ENCODE data around the gene LYRM1. TPM values are rescaled to one million over a fixed set of nuclear protein-coding genes. Genes with fewer than 3 reads are reported as not detected.

LYRM1 gene
- total and polyA plus RNA-seq, 2 of the 4 experiments (the other 2 are of a cell fraction) = 19.0 to 35.0 TPM

DNA sequence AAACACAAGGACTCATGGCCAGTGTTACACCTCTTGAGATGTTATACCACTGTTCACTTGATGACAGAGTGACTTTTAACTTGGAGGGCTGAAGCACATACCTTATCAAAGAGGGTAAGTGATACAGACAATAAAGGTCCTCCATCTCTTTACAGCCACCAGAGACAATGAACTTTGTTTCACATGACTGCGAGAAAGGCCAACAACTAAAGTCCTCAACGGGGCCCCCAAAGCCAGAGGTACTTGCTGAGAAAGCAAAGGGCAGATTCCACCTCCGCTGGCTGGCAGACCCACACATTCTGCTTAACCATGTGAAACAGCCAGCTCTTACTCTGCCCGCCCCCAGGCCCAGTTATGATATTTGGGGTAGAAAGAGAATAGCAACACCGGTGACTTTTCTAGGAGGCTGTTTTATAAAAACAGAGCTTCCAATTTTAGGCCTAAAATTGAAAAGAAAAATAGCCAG lies 21.9 kb upstream of the LYRM1 start:
- H3K36me3 ChIP-seq (ENCODE audit: control insufficient read depth, insufficient read depth, low read length) = no peaks in the 10 kb centered on the region
- intact Hi-C loops (cut with micrococcal nuclease) = no loop called here
- peak overlapping the region; percentile 49; the same call in 1 of the 2 replicates for H3K14ac ChIP-seq (replicated peaks; ENCODE audit: low read depth, low read length)
- peak overlapping the region; percentile 81 for H3K4me2 ChIP-seq (ENCODE audit: low read depth, low read length)
- peak overlapping the region; percentile 61 for H2AK9ac ChIP-seq (replicated peaks; ENCODE audit: low read depth, low read length, poor library complexity)
- ChIA-PET CTCF (interaction anchor here (1.2 kb wide), 1 partner anchor 11 kb away, joined by 3 read pairs; no protein-coding TSS in a partner anchor), POLR2A (ENCODE audit: unreplicated experiment) (no interaction called here)
- peak overlapping the region; percentile 39 for H3K27ac ChIP-seq (ENCODE audit: insufficient read depth, low read length)
- H3K4ac ChIP-seq (ENCODE audit: low read depth, low read length) = peak overlapping the region; percentile 57
- WGBS, 2 experiments (ENCODE audit: extremely low coverage in 2 of 2, insufficient read length in 1 of 2) = no CpG with 5 or more reads among the region's 5 CpGs
- TF ChIP-seq RAD21 (IDR thresholded peaks at IDR 0.05; ENCODE audit: low read length) = no peak
- no peak for TF ChIP-seq CTCF (conservative IDR thresholded peaks at IDR 0.05; ENCODE audit: low read depth, low read length)
- TF ChIP-seq MAFK (IDR thresholded peaks at IDR 0.05; ENCODE audit: low read depth, low read length) = no peak
- H3K9ac ChIP-seq (ENCODE audit: low read depth, low read length) = no peak overlapping the region
- BruUV-seq (replicated peaks) = no TSS peak
- peaks cover 25% of the 10 kb centered on the region for H3K9me1 ChIP-seq (ENCODE audit: insufficient read depth, low read length)
- H3K23ac ChIP-seq (ENCODE audit: low read depth, low read length) = peak overlapping the region; percentile 37; the same call in 1 of the 2 replicates
- H3K4me3 ChIP-seq (ENCODE audit: insufficient read depth, low read depth, low read length) = no peak overlapping the region
- in situ Hi-C loops (cut with MboI; ENCODE audit: low sequenced_read_pairs) = no loop called here
- dilution Hi-C loops (cut with HindIII; ENCODE audit: low sequenced_read_pairs, unreplicated experiment) = no loop called here
- H4K8ac ChIP-seq (ENCODE audit: low read depth in 2 of 2, low read length in 2 of 2) = peak overlapping the region in 1 of 2 experiments; percentile 4; a peak in 2 of 4 replicates
- DNase-seq (no peak), ATAC-seq (ENCODE audit: low read depth) (peak; percentile 5)
- no peak overlapping the region for H3K56ac ChIP-seq (ENCODE audit: extremely low read depth, insufficient read depth, low read length)
- H2BK20ac ChIP-seq (ENCODE audit: low read depth, low read length) = peak overlapping the region; percentile 31; the same call in 1 of the 2 replicates
- H2AK5ac ChIP-seq (ENCODE audit: low read depth, low read length) = peak overlapping the region; percentile 48; the same call in 1 of the 2 replicates
- H4K20me1 ChIP-seq (ENCODE audit: insufficient read depth, low read length) = peaks cover 61% of the 10 kb centered on the region; the same call in 1 of the 2 replicates
- H2BK120ac ChIP-seq (ENCODE audit: low read depth, low read length) = peak overlapping the region; percentile 16; the same call in 1 of the 2 replicates
- H3K27me3 ChIP-seq (ENCODE audit: control insufficient read depth, insufficient read depth, low read length) = no peaks in the 10 kb centered on the region
- H3K9me3 ChIP-seq (ENCODE audit: control insufficient read depth, insufficient read depth, low read length) = no peaks in the 10 kb centered on the region
- no peak overlapping the region for H4K5ac ChIP-seq (ENCODE audit: low read depth, low read length)
- H2BK5ac ChIP-seq (ENCODE audit: low read depth, low read length, poor library complexity, severe bottlenecking) = peak overlapping the region; percentile 74
- peak overlapping the region; percentile 56 for H4K91ac ChIP-seq (ENCODE audit: insufficient read depth, low read depth, low read length)
- H3K4me1 ChIP-seq (ENCODE audit: control insufficient read depth, insufficient read depth, low read length) = peaks cover 15% of the 10 kb centered on the region
- H3K79me1 ChIP-seq (ENCODE audit: low read depth in 1 of 2, low read length in 2 of 2) = peaks cover 31 to 81% of the 10 kb centered on the region in 2 experiments
- H3K18ac ChIP-seq (ENCODE audit: low read depth, low read length) = 0 out of 2 replicates have a peak overlapping the region, but pooled peaks have one; percentile 32
- H2BK15ac ChIP-seq (ENCODE audit: low read depth, low read length) = peak overlapping the region; percentile 30; the same call in 2 of the 3 replicates
- no peak overlapping the region for H2AFZ ChIP-seq (replicated peaks; ENCODE audit: low read length, poor library complexity)

All from IMR-90 (cell line).